Dendritic cell treated with granulocyte-macrophage colony-stimulating factor and Interleukin-4, amounts not matched to agents 40 ng/mL and 50 ng/mL, for 4 days (primary cell): ENCODE data around the gene DCTN4.

Experiments used
- H3K27ac Mint-ChIP-seq: one replicate; pipeline ENCODE4 v1.8.0; 2022; ENCODE audit warnings: mild to moderate bottlenecking, mixed read lengths
- H3K27me3 Mint-ChIP-seq: one replicate; pipeline ENCODE4 v1.8.0; 2022; ENCODE audit warnings: mild to moderate bottlenecking, mixed read lengths
- H3K36me3 Mint-ChIP-seq: one replicate; pipeline ENCODE4 v1.8.0; 2022; ENCODE audit warnings: low read depth, mixed read lengths
- H3K4me1 Mint-ChIP-seq: one replicate; pipeline ENCODE4 v1.8.0; 2022; ENCODE audit warnings: low read depth, mixed read lengths
- H3K4me3 Mint-ChIP-seq: one replicate; pipeline ENCODE4 v1.8.0; 2022; ENCODE audit warnings: mild to moderate bottlenecking, moderate library complexity, mixed read lengths
- H3K9me3 Mint-ChIP-seq: one replicate; pipeline ENCODE4 v1.8.0; 2022; ENCODE audit warnings: mixed read lengths
- intact Hi-C: fragments of 100-400 bp; cut with micrococcal nuclease; formaldehyde crosslinking; loops from one replicate; pipeline ENCODE4 v1.15.0; 2022

The DCTN4 gene

DNA sequence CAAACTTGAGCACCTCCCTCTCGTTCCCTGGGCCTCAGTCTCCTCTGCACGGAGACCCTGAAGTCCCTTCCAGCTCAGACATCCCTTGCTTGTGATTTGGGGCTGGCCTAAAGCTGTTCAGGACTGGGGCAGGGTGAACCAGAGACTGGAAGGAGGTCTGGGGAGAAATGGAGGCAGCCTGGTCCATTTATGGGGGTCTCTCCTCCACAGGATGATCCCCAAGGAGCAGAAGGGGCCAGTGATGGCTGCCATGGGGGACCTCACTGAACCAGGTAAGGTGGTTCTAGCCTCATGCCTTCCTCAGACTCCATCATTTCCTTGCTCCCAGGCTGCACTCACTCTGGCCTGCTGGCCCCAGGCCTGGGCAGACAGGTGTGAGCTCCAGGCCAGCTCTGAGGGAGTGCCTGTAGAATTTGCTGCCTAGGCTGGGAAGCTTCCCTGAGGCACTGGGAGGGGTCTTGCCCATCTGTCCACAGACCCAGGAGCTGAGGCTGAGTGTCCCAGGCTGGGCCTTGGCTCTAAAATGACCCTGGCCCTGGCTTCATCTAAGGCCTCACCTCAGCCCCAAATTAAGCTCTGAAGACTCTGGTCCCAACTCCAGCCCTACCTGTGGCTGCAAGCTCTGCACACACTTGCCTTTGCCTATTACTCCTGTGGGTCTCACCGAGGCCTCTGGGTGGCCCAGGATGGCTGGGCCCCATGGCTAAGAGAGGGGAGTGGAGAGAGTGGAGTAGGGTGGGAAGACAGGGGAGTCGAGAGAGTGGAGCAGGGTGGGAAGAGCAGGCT is 95.9 kb downstream of the DCTN4 start:
- Mint-ChIP-seq H3K4me1 (no peaks in the 10 kb centered on the region), H3K27ac (no peak overlapping the region), H3K4me3 (no peak overlapping the region), H3K9me3 (no peaks in the 10 kb centered on the region), H3K27me3 (peaks cover 9% of the 10 kb centered on the region), H3K36me3 (no peaks in the 10 kb centered on the region)
- intact Hi-C loops = no loop called here

DNA sequence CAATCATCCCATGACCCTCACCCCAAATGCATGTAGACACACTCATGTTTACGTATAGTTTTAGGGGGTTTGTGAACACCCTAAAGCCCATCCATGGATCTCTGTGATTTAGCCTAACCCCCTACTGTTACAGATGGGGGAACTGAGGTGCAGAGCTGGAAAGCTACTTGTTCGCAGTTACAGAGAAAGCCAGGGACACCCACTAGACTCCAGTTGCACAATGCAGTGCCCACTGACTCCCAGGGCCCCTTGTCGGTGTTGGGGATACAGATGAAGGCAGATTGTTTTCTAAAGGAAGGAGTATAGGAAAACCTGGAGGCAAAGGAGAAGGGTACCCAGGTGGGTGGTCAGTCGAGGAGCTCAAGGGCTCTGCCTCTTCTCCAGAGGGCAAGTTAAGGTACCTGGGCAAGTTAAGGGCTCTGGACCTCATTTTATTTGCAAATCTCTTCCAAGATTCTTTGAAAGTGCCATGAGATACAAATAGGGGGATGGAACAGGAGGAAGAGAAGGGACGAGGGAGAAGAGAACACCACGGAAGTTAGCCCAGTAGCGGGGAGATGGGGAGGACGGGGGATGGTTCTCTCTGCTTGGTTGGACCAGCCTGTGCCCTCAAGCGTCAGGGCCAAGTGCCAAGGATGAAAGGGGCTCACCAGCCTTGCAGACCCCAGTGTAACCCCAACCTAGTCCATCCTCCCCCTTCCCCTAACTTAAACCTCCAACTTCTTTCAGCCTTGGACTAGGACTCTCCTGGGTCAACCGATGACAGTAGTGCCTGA is 96.8 kb downstream of the DCTN4 start:
- Mint-ChIP-seq H3K36me3 (no peaks in the 10 kb centered on the region), H3K9me3 (no peaks in the 10 kb centered on the region), H3K4me1 (peaks cover 4% of the 10 kb centered on the region), H3K4me3 (no peak overlapping the region), H3K27ac (no peak overlapping the region), H3K27me3 (peaks cover 17% of the 10 kb centered on the region)
- intact Hi-C loops = no loop called here

DNA sequence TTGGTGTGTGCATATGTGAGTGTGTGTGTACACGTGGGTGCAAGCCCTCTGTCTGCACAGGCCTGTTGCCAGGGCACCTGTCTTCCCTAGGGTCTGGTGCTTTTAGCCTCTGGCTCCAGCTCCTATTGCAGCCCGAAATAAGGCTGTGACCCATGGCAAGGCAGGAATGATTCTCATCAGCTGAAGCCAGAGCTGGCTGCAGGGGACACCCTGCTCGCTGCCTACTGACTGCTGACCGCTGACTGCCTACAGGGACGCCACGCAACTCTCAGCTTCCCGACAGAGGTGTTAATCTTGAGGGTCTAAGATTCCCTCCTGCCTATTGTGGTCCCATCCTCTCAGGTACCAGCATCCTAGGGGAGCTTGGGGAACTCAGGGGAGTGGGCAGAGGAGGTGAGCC is 97.7 kb downstream of the DCTN4 start, which contains the start of gene MYOZ3:
TSS of gene MYOZ3 (plus strand) at position 166 of the 400 bp plus-strand sequence. CDS start 1,691 bp downstream, outside the sequence.
- H3K4me1 Mint-ChIP-seq = peaks cover 8% of the 10 kb centered on the region
- H3K27ac Mint-ChIP-seq = no peak within 1 kb of the TSS
- H3K4me3 Mint-ChIP-seq = no peak within 1 kb of the TSS
- H3K9me3 Mint-ChIP-seq = no peaks in the 10 kb centered on the region
- H3K27me3 Mint-ChIP-seq = peaks cover 20% of the 10 kb centered on the region
- intact Hi-C loops = no loop called here
- H3K36me3 Mint-ChIP-seq = no peaks in the 10 kb centered on the region

DNA sequence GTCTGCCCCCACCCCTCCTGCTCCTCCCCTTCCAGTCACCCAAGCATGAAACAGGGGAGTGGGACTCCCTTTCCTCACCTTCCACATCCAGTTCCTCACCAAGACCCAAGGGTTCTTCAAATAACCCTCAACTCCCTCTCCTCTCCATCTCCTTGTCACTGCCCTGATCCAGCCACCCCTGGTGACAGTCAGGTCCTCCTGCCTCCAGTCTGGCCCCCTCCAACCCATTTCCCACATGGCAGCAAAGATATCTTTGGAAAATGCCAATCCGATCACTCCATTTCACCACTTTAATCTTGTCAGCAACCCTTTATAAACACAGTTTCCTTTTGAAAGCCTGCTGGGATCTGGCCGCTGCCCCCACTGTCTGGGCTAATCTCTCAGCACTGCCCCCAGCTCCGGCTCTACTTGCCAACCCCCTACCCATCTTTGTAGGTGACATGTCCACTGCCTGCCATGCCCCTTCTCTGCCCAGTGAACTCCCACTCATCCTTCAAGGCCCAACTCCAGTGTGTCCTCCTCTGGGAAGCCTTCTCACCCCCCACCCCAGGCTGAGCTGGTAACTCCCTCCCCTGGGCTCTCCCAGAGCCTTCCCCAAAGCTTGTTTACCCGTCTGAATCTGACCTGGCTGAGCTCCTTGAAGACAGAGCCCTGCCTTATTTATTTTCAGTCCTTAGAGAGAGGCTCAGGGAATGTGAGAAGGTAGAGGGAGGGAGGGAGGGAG is 98.5 kb downstream of the DCTN4 start:
- peaks cover 8% of the 10 kb centered on the region for H3K4me1 Mint-ChIP-seq
- no peak overlapping the region for H3K4me3 Mint-ChIP-seq
- intact Hi-C loops = no loop called here
- no peaks in the 10 kb centered on the region for H3K9me3 Mint-ChIP-seq
- H3K27ac Mint-ChIP-seq = no peak overlapping the region
- no peaks in the 10 kb centered on the region for H3K36me3 Mint-ChIP-seq
- H3K27me3 Mint-ChIP-seq = peaks cover 26% of the 10 kb centered on the region

DNA sequence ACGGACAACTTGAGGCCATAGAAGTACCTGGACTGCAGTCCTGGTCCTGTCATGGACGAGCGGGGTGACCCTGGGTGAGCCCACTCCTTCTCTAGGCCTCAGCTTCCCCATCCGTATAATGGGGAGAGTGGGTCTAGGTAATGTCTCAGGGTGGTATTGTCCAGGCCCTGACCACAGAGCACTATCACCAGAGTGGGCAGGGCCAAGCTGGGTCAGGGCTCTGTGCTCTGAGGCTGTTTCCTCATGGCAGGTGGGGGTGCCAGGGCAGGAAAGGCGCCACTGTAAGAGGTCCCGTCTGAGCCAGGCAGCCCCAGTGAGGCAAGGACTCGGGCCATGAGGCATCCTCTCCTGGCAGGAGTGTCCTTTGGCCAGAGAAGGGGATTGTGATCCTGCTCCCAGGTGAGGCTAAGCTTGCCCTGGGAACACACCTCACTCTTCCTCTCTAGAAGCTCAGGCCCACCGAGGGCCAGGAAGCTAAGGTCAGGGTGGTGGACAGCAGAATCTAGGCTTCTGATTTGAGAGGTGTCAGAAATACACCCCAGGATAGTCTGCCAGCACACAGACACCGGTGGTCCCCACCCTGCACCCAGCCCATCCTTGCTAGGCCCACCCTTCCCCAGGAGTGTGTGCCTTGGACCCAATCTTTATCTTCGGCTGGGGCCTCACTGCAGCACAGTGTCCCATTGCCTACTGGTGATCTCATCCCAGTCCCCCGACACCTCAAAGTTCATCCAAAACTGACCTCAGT is 99.3 kb downstream of the DCTN4 start:
- intact Hi-C loops = loop anchor here (10.0 kb wide), 1 partner anchor 205 kb away; no protein-coding TSS in a partner anchor
- Mint-ChIP-seq H3K27me3 (peaks cover 31% of the 10 kb centered on the region), H3K36me3 (no peaks in the 10 kb centered on the region), H3K4me3 (no peak overlapping the region), H3K9me3 (no peaks in the 10 kb centered on the region), H3K4me1 (peaks cover 8% of the 10 kb centered on the region), H3K27ac (no peak overlapping the region)

DNA sequence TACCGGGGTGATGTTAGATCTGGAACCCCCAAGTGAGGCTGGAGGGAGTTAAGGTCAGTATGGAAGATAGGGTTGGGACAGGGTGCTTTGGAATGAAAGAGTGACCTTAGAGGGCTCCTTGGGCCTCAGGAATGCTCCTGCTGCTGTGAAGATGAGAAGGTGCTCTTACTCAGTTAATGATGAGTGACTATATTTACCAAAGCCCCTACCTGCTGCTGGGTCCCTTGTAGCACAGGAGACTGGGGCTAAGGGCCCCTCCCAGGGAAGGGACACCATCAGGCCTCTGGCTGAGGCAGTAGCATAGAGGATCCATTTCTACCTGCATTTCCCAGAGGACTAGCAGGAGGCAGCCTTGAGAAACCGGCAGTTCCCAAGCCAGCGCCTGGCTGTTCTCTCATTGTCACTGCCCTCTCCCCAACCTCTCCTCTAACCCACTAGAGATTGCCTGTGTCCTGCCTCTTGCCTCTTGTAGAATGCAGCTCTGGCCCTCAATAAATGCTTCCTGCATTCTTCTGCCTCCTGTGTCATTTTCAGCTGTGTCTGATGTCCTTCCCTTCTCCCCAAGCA is 100.0 kb downstream of the DCTN4 start:
- Mint-ChIP-seq H3K9me3 (no peaks in the 10 kb centered on the region), H3K4me3 (no peak overlapping the region), H3K36me3 (no peaks in the 10 kb centered on the region), H3K27me3 (peaks cover 32% of the 10 kb centered on the region), H3K27ac (no peak overlapping the region), H3K4me1 (peaks cover 8% of the 10 kb centered on the region)
- intact Hi-C loops = loop anchor here (10.0 kb wide), 1 partner anchor 204 kb away; no protein-coding TSS in a partner anchor
